Measurements from ENCODE around the gene MBD3L3.
A peak's percentile ranks its signal among the peaks of the same experiment; 100 is the strongest.
"Not testable (repeated sequence)": the region's sequence is repeated elsewhere in the genome, so short reads cannot be mapped to it uniquely, and the experiment has no call there.

Gene MBD3L3

GRCh38 chr19:7078008-7078407 is 19.5 kb upstream of the MBD3L3 start:
- Histone ChIP-seq H3K36me3 (ENCODE audit: control insufficient read depth, insufficient read depth, low read length) (peaks cover 100% of the 10 kb centered on the region), H3K4me3 (ENCODE audit: extremely low read depth, insufficient read depth, low read length, poor library complexity, severe bottlenecking) (no peak overlapping the region), H3K9me3 (ENCODE audit: control insufficient read depth, low read length) (peaks cover 61% of the 10 kb centered on the region), H3K27ac (ENCODE audit: low read depth, low read length, severe bottlenecking) (no peak overlapping the region), H3K4me1 (ENCODE audit: control insufficient read depth, insufficient read depth, low read length, poor library complexity, severe bottlenecking) (no peaks in the 10 kb centered on the region)
- 100% methylated on average over 1 of the region's 2 CpGs; no CpG with 5 or more reads in 1 of the 2 experiments for WGBS, 2 experiments (ENCODE audit: insufficient coverage in 2 of 2)

- Histone ChIP-seq H3K36me3 (ENCODE audit: control insufficient read depth, insufficient read depth, low read length) (peaks cover 98% of the 10 kb centered on the region), H3K9me3 (ENCODE audit: control insufficient read depth, low read length) (peaks cover 43% of the 10 kb centered on the region), H3K4me1 (ENCODE audit: control insufficient read depth, insufficient read depth, low read length, poor library complexity, severe bottlenecking) (no peaks in the 10 kb centered on the region), H3K4me3 (ENCODE audit: extremely low read depth, insufficient read depth, low read length, poor library complexity, severe bottlenecking) (no peak overlapping the region), H3K27ac (ENCODE audit: low read depth, low read length, severe bottlenecking) (no peak overlapping the region)
- WGBS, 2 experiments (ENCODE audit: insufficient coverage in 2 of 2) = 93 to 94% methylated on average over 4 to 5 of the region's 6 CpGs
Measured at GRCh38 chr19:7076151-7076550, 17.7 kb upstream of the MBD3L3 start.

GRCh38 chr19:7074705-7075282 is 16.3 kb upstream of the MBD3L3 start:
- H3K36me3 ChIP-seq (ENCODE audit: control insufficient read depth, insufficient read depth, low read length) = peaks cover 92% of the 10 kb centered on the region

GRCh38 chr19:7072541-7072940 is 14.1 kb upstream of the MBD3L3 start:
- Histone ChIP-seq H3K27ac (ENCODE audit: low read depth, low read length, severe bottlenecking) (no peak overlapping the region), H3K4me1 (ENCODE audit: control insufficient read depth, insufficient read depth, low read length, poor library complexity, severe bottlenecking) (no peaks in the 10 kb centered on the region), H3K4me3 (ENCODE audit: extremely low read depth, insufficient read depth, low read length, poor library complexity, severe bottlenecking) (no peak overlapping the region), H3K9me3 (ENCODE audit: control insufficient read depth, low read length) (peaks cover 16% of the 10 kb centered on the region), H3K36me3 (ENCODE audit: control insufficient read depth, insufficient read depth, low read length) (peaks cover 69% of the 10 kb centered on the region)
- 91 to 97% methylated on average over 6 of the region's 6 CpGs for WGBS, 2 experiments (ENCODE audit: insufficient coverage in 2 of 2)

More at GRCh38 chr19:7074705-7075282, 16.3 kb upstream of the MBD3L3 start:
- Histone ChIP-seq H3K27ac (ENCODE audit: low read depth, low read length, severe bottlenecking) (no peak overlapping the region), H3K4me3 (ENCODE audit: extremely low read depth, insufficient read depth, low read length, poor library complexity, severe bottlenecking) (no peak overlapping the region), H3K9me3 (ENCODE audit: control insufficient read depth, low read length) (peaks cover 29% of the 10 kb centered on the region), H3K4me1 (ENCODE audit: control insufficient read depth, insufficient read depth, low read length, poor library complexity, severe bottlenecking) (no peaks in the 10 kb centered on the region)
- WGBS, 2 experiments (ENCODE audit: insufficient coverage in 2 of 2) = 95 to 99% methylated on average over 19 to 26 of the region's 29 CpGs

GRCh38 chr19:7069904-7070226 is 11.4 kb upstream of the MBD3L3 start:
- H3K4me3 ChIP-seq (ENCODE audit: extremely low read depth, insufficient read depth, low read length, poor library complexity, severe bottlenecking) = peak overlapping the region; percentile 97
- H3K4me1 ChIP-seq (ENCODE audit: control insufficient read depth, insufficient read depth, low read length, poor library complexity, severe bottlenecking) = no peaks in the 10 kb centered on the region
- peak overlapping the region; percentile 80 for H3K27ac ChIP-seq (ENCODE audit: low read depth, low read length, severe bottlenecking)
- H3K36me3 ChIP-seq (ENCODE audit: control insufficient read depth, insufficient read depth, low read length) = peaks cover 43% of the 10 kb centered on the region
- WGBS, 2 experiments (ENCODE audit: insufficient coverage in 2 of 2) = 2 to 4% methylated on average over 6 to 7 of the region's 12 CpGs
- H3K9me3 ChIP-seq (ENCODE audit: control insufficient read depth, low read length) = peaks cover 3% of the 10 kb centered on the region

- Histone ChIP-seq H3K4me3 (ENCODE audit: extremely low read depth, insufficient read depth, low read length, poor library complexity, severe bottlenecking) (peak within 1 kb of the TSS; percentile 97), H3K9me3 (ENCODE audit: control insufficient read depth, low read length) (peaks cover 4% of the 10 kb centered on the region), H3K27ac (ENCODE audit: low read depth, low read length, severe bottlenecking) (peak within 1 kb of the TSS; percentile 80), H3K36me3 (ENCODE audit: control insufficient read depth, insufficient read depth, low read length) (peaks cover 37% of the 10 kb centered on the region), H3K4me1 (ENCODE audit: control insufficient read depth, insufficient read depth, low read length, poor library complexity, severe bottlenecking) (no peaks in the 10 kb centered on the region)
- 1 to 3% methylated on average over 48 to 51 of the region's 56 CpGs for WGBS, 2 experiments (ENCODE audit: insufficient coverage in 2 of 2)
Measured at GRCh38 chr19:7069042-7069903, 10.8 kb upstream of the MBD3L3 start, which contains the start of gene ZNF557. Gene ZNF557 (plus strand): TSS chr19:7069703. CDS start chr19:7075075, 5,372 bp downstream.

GRCh38 chr19:7068599-7068998 is 10.1 kb upstream of the MBD3L3 start:
- peak overlapping the region; percentile 97 for H3K4me3 ChIP-seq (ENCODE audit: extremely low read depth, insufficient read depth, low read length, poor library complexity, severe bottlenecking)
- WGBS, 2 experiments (ENCODE audit: insufficient coverage in 2 of 2) = 90% methylated on average over 2 of the region's 6 CpGs; no CpG with 5 or more reads in 1 of the 2 experiments
- H3K4me1 ChIP-seq (ENCODE audit: control insufficient read depth, insufficient read depth, low read length, poor library complexity, severe bottlenecking) = no peaks in the 10 kb centered on the region
- peaks cover 30% of the 10 kb centered on the region for H3K36me3 ChIP-seq (ENCODE audit: control insufficient read depth, insufficient read depth, low read length)
- H3K9me3 ChIP-seq (ENCODE audit: control insufficient read depth, low read length) = peaks cover 7% of the 10 kb centered on the region
- H3K27ac ChIP-seq (ENCODE audit: low read depth, low read length, severe bottlenecking) = no peak overlapping the region

GRCh38 chr19:7067716-7068115 is 9.2 kb upstream of the MBD3L3 start:
- Histone ChIP-seq H3K4me1 (ENCODE audit: control insufficient read depth, insufficient read depth, low read length, poor library complexity, severe bottlenecking) (no peaks in the 10 kb centered on the region), H3K27ac (ENCODE audit: low read depth, low read length, severe bottlenecking) (no peak overlapping the region), H3K36me3 (ENCODE audit: control insufficient read depth, insufficient read depth, low read length) (peaks cover 21% of the 10 kb centered on the region), H3K4me3 (ENCODE audit: extremely low read depth, insufficient read depth, low read length, poor library complexity, severe bottlenecking) (no peak overlapping the region), H3K9me3 (ENCODE audit: control insufficient read depth, low read length) (peaks cover 7% of the 10 kb centered on the region)
- WGBS, 2 experiments (ENCODE audit: insufficient coverage in 2 of 2) = 83 to 100% methylated on average over 1 of the region's 2 CpGs

GRCh38 chr19:7067122-7067521 is 8.6 kb upstream of the MBD3L3 start:
- H3K9me3 ChIP-seq (ENCODE audit: control insufficient read depth, low read length); H3K27ac ChIP-seq (ENCODE audit: low read depth, low read length, severe bottlenecking); H3K4me1 ChIP-seq (ENCODE audit: control insufficient read depth, insufficient read depth, low read length, poor library complexity, severe bottlenecking); H3K4me3 ChIP-seq (ENCODE audit: extremely low read depth, insufficient read depth, low read length, poor library complexity, severe bottlenecking): not testable (repeated sequence)
- H3K36me3 ChIP-seq (ENCODE audit: control insufficient read depth, insufficient read depth, low read length) = peaks cover 16% of the 10 kb centered on the region
- 40 to 52% methylated on average over 9 to 11 of the region's 13 CpGs for WGBS, 2 experiments (ENCODE audit: insufficient coverage in 2 of 2)

GRCh38 chr19:7063764-7064418 is 5.4 kb upstream of the MBD3L3 start:
- Histone ChIP-seq H3K4me1 (ENCODE audit: control insufficient read depth, insufficient read depth, low read length, poor library complexity, severe bottlenecking) (no peaks in the 10 kb centered on the region), H3K9me3 (ENCODE audit: control insufficient read depth, low read length) (peaks cover 7% of the 10 kb centered on the region), H3K27ac (ENCODE audit: low read depth, low read length, severe bottlenecking) (no peak overlapping the region), H3K36me3 (ENCODE audit: control insufficient read depth, insufficient read depth, low read length) (no peaks in the 10 kb centered on the region), H3K4me3 (ENCODE audit: extremely low read depth, insufficient read depth, low read length, poor library complexity, severe bottlenecking) (no peak overlapping the region)
- 81 to 92% methylated on average over 6 to 8 of the region's 9 CpGs for WGBS, 2 experiments (ENCODE audit: insufficient coverage in 2 of 2)

Measured in mesodermal cell (in vitro differentiated cells).